Astrocyte (in vitro differentiated cells and primary cell): ENCODE results near the gene KCNJ11. TPM values are rescaled to one million over a fixed set of nuclear protein-coding genes. Genes with fewer than 3 reads are reported as not detected.

Experiments used
- DNase-seq: peaks from one replicate; pipeline ENCODE4 v3.0.0-alpha.2; 2010; ENCODE audit warnings: low read depth
- FAIRE-seq: peaks from 2 replicates; lab custom pipeline; 2011; peaks lifted over from hg19 to GRCh38; lab: Jason Lieb, UNC
- H2AFZ ChIP-seq: 2 replicates; pipeline ENCODE4 v1.6.0; 2012; ENCODE audit warnings: low read depth, low read length, inconsistent platforms
- H3K27ac ChIP-seq: 2 replicates; pipeline ENCODE4 v1.5.1; 2011; ENCODE audit warnings: low read depth, low read length, inconsistent platforms
- H3K27me3 ChIP-seq: 2 replicates; pipeline ENCODE4 v1.6.0; 2011; ENCODE audit warnings: low read length, inconsistent platforms; ENCODE audit not compliant: insufficient read depth
- H3K36me3 ChIP-seq: 2 replicates; pipeline ENCODE4 v1.5.1; 2011; ENCODE audit warnings: low read length, inconsistent platforms; ENCODE audit not compliant: insufficient read depth
- H3K4me1 ChIP-seq: 2 replicates; pipeline ENCODE4 v1.5.1; 2011; ENCODE audit warnings: low read length, inconsistent platforms; ENCODE audit not compliant: insufficient read depth
- H3K4me2 ChIP-seq: 2 replicates; pipeline ENCODE4 v1.6.0; 2012; ENCODE audit warnings: low read length, inconsistent platforms
- H3K4me3 ChIP-seq: 2 replicates; pipeline ENCODE4 v1.5.1; 2011; ENCODE audit warnings: low read depth, mild to moderate bottlenecking, low read length, inconsistent platforms; ENCODE audit not compliant: insufficient read depth
- H3K79me2 ChIP-seq: 2 replicates; pipeline ENCODE4 v1.6.0; 2012; ENCODE audit warnings: mild to moderate bottlenecking, low read length, inconsistent platforms; ENCODE audit not compliant: insufficient read depth
- H3K9ac ChIP-seq: 2 replicates; pipeline ENCODE4 v1.6.0; 2012; ENCODE audit warnings: mild to moderate bottlenecking, low read length, inconsistent platforms
- H3K9me3 ChIP-seq: 2 replicates; pipeline ENCODE4 v1.5.1; 2012; ENCODE audit warnings: low read depth, mild to moderate bottlenecking, low read length, inconsistent platforms; ENCODE audit not compliant: insufficient read depth
- H4K20me1 ChIP-seq: 2 replicates; pipeline ENCODE4 v1.6.0; 2012; ENCODE audit warnings: low read length, inconsistent platforms; ENCODE audit not compliant: insufficient read depth
- H3K27ac Mint-ChIP-seq: one replicate; pipeline ENCODE4 v1.8.0; 2021; ENCODE audit warnings: mild to moderate bottlenecking, mixed read lengths; ENCODE audit not compliant: unreplicated experiment
- H3K27me3 Mint-ChIP-seq: one replicate; pipeline ENCODE4 v1.8.0; 2021; ENCODE audit warnings: low read depth, mixed read lengths; ENCODE audit not compliant: unreplicated experiment
- H3K36me3 Mint-ChIP-seq: one replicate; pipeline ENCODE4 v1.8.0; 2021; ENCODE audit warnings: low read depth, mixed read lengths; ENCODE audit not compliant: unreplicated experiment
- H3K4me1 Mint-ChIP-seq: one replicate; pipeline ENCODE4 v1.8.0; 2021; ENCODE audit warnings: low read depth, mixed read lengths; ENCODE audit not compliant: unreplicated experiment
- H3K4me3 Mint-ChIP-seq: one replicate; pipeline ENCODE4 v1.8.0; 2021; ENCODE audit warnings: mild to moderate bottlenecking, moderate library complexity, mixed read lengths; ENCODE audit not compliant: unreplicated experiment
- H3K9me3 Mint-ChIP-seq: one replicate; pipeline ENCODE4 v1.8.0; 2021; ENCODE audit warnings: mild to moderate bottlenecking, mixed read lengths; ENCODE audit not compliant: unreplicated experiment
- EZH2 ChIP-seq: IDR thresholded peaks from 2 replicates; pipeline ENCODE4 v1.6.1; 2012; ENCODE audit warnings: mild to moderate bottlenecking, low read length, inconsistent platforms; ENCODE audit not compliant: insufficient read depth
- total RNA-seq: library from RNA; stranded (reverse); gene quantifications from 2 replicates; pipeline ENCODE4 v1.2.1, GENCODE V29; 2021
- TF ChIP-seq, protein P1 (sequence below): IDR thresholded peaks from 2 replicates; pipeline ENCODE4 v1.5.1; 2011; ENCODE audit warnings: low read depth, mild to moderate bottlenecking, inconsistent platforms, low read length, moderate library complexity; ENCODE audit not compliant: insufficient read depth

Gene KCNJ11
- total RNA-seq, 1 donor from 2014 or later, result 0.43 TPM

DNA sequence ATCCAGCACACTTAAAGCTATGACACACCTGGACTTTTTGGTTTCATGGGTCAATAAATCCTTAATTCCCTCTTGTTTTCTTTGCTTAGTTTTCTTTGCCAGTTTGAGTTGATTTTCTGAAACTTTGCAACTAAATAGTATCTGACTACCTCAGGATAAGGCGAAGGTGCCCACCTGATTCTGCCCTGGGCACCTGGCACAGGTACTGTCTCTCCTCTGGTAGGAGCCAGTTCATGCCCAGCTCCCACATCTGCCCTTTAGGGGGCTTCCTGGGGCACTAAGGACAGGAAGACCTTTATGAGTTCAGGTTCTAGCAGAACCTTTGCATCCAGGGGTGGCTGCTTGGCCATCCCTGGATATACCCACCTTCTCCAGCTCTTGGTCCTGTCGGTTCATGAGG, 19.6 kb upstream of the KCNJ11 start:
- no peaks in the 10 kb centered on the region for H3K4me1 Mint-ChIP-seq
- H4K20me1 ChIP-seq, result no peaks in the 10 kb centered on the region
- no peak overlapping the region for H3K27ac ChIP-seq
- H2AFZ ChIP-seq, result no peak overlapping the region
- no peak overlapping the region for H3K4me3 Mint-ChIP-seq
- H3K4me1 ChIP-seq, result no peaks in the 10 kb centered on the region
- H3K79me2 ChIP-seq, result no peaks in the 10 kb centered on the region
- no peak overlapping the region for H3K9ac ChIP-seq
- H3K27me3 ChIP-seq, result peaks cover 2% of the 10 kb centered on the region
- no peaks in the 10 kb centered on the region for H3K9me3 ChIP-seq
- FAIRE-seq (no peak), DNase-seq (no peak)
- no peaks in the 10 kb centered on the region for H3K36me3 ChIP-seq
- H3K4me3 ChIP-seq, result no peak overlapping the region
- peaks cover 1% of the 10 kb centered on the region for H3K36me3 Mint-ChIP-seq
- no peak overlapping the region for H3K27ac Mint-ChIP-seq
- peaks cover 26% of the 10 kb centered on the region for H3K27me3 Mint-ChIP-seq
- H3K4me2 ChIP-seq, result no peak overlapping the region
- peaks cover 6% of the 10 kb centered on the region for H3K9me3 Mint-ChIP-seq
- no peak for TF ChIP-seq EZH2
- TF ChIP-seq, protein P1, sequence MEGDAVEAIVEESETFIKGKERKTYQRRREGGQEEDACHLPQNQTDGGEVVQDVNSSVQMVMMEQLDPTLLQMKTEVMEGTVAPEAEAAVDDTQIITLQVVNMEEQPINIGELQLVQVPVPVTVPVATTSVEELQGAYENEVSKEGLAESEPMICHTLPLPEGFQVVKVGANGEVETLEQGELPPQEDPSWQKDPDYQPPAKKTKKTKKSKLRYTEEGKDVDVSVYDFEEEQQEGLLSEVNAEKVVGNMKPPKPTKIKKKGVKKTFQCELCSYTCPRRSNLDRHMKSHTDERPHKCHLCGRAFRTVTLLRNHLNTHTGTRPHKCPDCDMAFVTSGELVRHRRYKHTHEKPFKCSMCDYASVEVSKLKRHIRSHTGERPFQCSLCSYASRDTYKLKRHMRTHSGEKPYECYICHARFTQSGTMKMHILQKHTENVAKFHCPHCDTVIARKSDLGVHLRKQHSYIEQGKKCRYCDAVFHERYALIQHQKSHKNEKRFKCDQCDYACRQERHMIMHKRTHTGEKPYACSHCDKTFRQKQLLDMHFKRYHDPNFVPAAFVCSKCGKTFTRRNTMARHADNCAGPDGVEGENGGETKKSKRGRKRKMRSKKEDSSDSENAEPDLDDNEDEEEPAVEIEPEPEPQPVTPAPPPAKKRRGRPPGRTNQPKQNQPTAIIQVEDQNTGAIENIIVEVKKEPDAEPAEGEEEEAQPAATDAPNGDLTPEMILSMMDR, result no peak

DNA sequence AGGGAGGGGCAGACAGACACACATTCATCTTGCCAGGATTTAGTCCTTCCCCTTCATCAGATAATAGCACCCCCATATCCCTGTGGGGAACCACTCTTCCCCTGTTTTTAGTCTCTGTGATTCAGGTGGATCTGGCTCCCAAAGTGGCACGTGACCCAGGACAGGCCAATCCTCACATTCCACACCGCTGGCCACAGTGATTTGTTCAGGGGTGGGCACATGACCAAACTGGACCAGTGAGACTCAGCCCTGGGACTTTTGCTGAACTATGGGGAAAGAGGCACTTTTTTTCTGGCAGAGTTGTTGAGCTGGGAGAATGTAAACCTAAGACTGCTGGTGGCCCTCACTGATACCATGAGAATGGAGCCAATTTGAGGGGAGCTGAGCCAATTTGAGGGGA, 19.1 kb upstream of the KCNJ11 start:
- no peak for TF ChIP-seq EZH2
- Mint-ChIP-seq H3K4me3 (no peak overlapping the region), H3K27ac (no peak overlapping the region), H3K27me3 (peaks cover 26% of the 10 kb centered on the region), H3K9me3 (peaks cover 6% of the 10 kb centered on the region), H3K4me1 (no peaks in the 10 kb centered on the region), H3K36me3 (no peaks in the 10 kb centered on the region)
- H3K4me3 ChIP-seq, result no peak overlapping the region
- H3K9ac ChIP-seq, result no peak overlapping the region
- no peak for FAIRE-seq
- no peaks in the 10 kb centered on the region for H3K4me1 ChIP-seq
- H3K9me3 ChIP-seq, result no peaks in the 10 kb centered on the region
- peaks cover 2% of the 10 kb centered on the region for H3K27me3 ChIP-seq
- no peaks in the 10 kb centered on the region for H4K20me1 ChIP-seq
- no peaks in the 10 kb centered on the region for H3K36me3 ChIP-seq
- H2AFZ ChIP-seq, result no peak overlapping the region
- H3K4me2 ChIP-seq, result no peak overlapping the region
- no peak for DNase-seq
- H3K79me2 ChIP-seq, result no peaks in the 10 kb centered on the region
- H3K27ac ChIP-seq, result no peak overlapping the region

DNA sequence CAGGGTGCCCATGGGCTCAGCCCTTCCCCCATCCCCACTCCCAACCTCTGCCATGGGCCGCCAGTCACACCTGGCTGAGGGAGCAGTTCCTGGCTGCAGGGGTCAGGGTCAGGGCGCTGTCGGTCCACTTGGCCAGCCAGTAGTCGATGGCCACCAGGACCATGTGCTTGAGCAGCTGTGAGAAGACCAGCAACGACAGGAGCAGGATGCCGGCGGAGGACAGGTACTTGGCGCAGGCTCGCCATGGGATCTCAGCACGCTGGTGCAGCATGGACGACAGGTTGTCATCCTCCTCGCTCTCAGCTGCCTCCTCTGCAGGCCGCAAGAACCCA, 18.3 kb upstream of the KCNJ11 start:
- no peak for DNase-seq
- H3K36me3 Mint-ChIP-seq, result no peaks in the 10 kb centered on the region
- H3K9me3 Mint-ChIP-seq, result peaks cover 6% of the 10 kb centered on the region
- Histone ChIP-seq H3K79me2 (no peaks in the 10 kb centered on the region), H3K4me3 (no peak overlapping the region), H3K4me2 (no peak overlapping the region), H3K27ac (no peak overlapping the region), H3K9ac (no peak overlapping the region), H2AFZ (no peak overlapping the region), H3K9me3 (no peaks in the 10 kb centered on the region), H4K20me1 (no peaks in the 10 kb centered on the region), H3K4me1 (no peaks in the 10 kb centered on the region), H3K27me3 (peaks cover 2% of the 10 kb centered on the region), H3K36me3 (no peaks in the 10 kb centered on the region)
- no peaks in the 10 kb centered on the region for H3K4me1 Mint-ChIP-seq
- H3K27ac Mint-ChIP-seq, result no peak overlapping the region
- H3K4me3 Mint-ChIP-seq, result no peak overlapping the region
- peaks cover 23% of the 10 kb centered on the region for H3K27me3 Mint-ChIP-seq
- no peak for TF ChIP-seq EZH2
- TF ChIP-seq, protein P1, result no peak
- no peak for FAIRE-seq
